ENCODE measurements around the gene SMNDC1.
A peak's percentile ranks its signal among the peaks of the same experiment; 100 is the strongest.

SMNDC1 gene

DNA sequence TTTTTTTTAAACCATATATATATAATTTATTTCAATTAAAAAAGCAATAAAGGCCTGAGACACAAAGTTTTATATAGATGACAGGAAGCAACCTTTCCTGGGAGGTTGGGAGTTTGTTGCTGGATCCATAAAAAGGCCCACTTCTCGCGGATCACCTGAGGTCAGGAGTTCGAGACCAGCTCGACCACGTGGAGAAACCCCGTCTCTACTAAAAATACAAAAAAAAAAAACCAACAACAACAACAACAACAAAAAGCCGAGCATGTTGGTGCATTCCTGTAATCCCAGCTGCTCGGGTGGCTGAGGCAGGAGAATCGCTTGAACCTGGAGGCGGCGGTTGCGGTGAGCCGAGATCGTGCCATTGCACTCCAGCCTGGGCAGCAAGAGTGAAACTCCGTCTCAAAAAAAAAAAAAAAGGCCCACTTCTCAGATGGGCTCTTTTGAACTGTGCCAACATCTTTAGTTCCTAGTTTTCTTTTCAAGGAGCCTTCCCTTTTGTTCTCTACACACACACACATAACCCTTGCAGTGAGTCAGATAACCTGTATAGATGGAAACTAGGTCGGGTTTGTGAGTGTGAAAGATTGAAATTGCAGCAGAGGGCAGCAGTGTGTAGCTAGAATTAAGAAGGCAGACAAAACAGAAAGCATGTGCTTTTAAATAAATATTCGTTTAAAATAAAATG, 1.2 kb upstream of the SMNDC1 start:
- Histone ChIP-seq H3K27ac (ENCODE audit: low read length) (no peak overlapping the region), H3K9me3 (ENCODE audit: insufficient read depth, low read depth, low read length) (no peaks in the 10 kb centered on the region), H3K4me3 (ENCODE audit: low read length) (peak overlapping the region; percentile 100; the same call in 1 of the 2 replicates), H3K9ac (ENCODE audit: low read depth, low read length) (no peak overlapping the region), H3K36me3 (ENCODE audit: insufficient read depth, low read depth, low read length) (peaks cover 28% of the 10 kb centered on the region), H3K27me3 (ENCODE audit: insufficient read depth, low read length) (no peaks in the 10 kb centered on the region), H3K4me1 (ENCODE audit: insufficient read depth, low read length) (peaks cover 8% of the 10 kb centered on the region)

DNA sequence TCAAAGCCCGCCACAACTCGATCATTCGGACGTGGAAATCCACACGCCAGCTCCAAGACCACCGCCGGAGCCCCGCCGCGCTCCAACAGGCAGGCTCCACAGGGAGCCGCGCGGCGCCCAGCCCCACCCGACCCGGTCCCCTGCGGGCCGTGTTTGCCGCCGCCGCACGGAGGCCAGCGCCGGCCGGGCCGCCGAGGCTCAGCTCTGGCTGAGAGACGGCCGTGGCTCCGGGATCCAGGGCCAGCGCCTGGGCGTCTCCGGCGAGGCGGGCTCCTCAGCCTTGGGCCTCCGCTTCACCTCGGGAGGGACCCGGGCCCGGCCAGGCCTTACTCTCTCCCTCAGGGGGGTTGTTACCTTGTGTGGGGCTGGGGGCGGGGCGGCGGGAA, 333 bp downstream of the SMNDC1 start:
- Histone ChIP-seq H3K9ac (ENCODE audit: low read depth, low read length) (peak overlapping the region; percentile 99), H3K27ac (ENCODE audit: low read length) (peak overlapping the region; percentile 68), H3K9me3 (ENCODE audit: insufficient read depth, low read depth, low read length) (no peaks in the 10 kb centered on the region), H3K4me3 (ENCODE audit: low read length) (peak overlapping the region; percentile 100), H3K27me3 (ENCODE audit: insufficient read depth, low read length) (no peaks in the 10 kb centered on the region), H3K36me3 (ENCODE audit: insufficient read depth, low read depth, low read length) (peaks cover 43% of the 10 kb centered on the region), H3K4me1 (ENCODE audit: insufficient read depth, low read length) (peaks cover 8% of the 10 kb centered on the region)

DNA sequence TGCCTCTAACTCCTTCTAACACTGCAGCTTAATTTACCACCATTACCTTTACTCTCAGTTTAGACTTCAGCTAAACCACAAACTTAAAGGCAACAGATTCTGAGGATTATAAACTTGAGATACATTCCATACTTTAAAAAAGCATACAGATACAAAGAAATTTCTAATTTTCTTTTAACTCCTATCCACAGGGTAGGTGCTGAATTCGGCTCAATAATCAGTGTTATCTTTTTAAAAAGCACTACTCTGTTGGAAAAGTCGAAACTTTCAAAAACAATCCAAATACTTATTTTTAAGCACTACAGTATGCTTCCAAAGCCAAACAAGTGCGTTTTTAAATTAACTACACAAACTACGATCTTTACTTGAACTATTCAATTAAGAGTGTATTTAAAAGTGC, 1.0 kb downstream of the SMNDC1 start:
- peak overlapping the region; percentile 99 for H3K9ac ChIP-seq (ENCODE audit: low read depth, low read length)
- H3K9me3 ChIP-seq (ENCODE audit: insufficient read depth, low read depth, low read length) = no peaks in the 10 kb centered on the region
- H3K4me1 ChIP-seq (ENCODE audit: insufficient read depth, low read length) = peaks cover 8% of the 10 kb centered on the region
- H3K27me3 ChIP-seq (ENCODE audit: insufficient read depth, low read length) = no peaks in the 10 kb centered on the region
- peak overlapping the region; percentile 68 for H3K27ac ChIP-seq (ENCODE audit: low read length)
- H3K4me3 ChIP-seq (ENCODE audit: low read length) = peak overlapping the region; percentile 100
- H3K36me3 ChIP-seq (ENCODE audit: insufficient read depth, low read depth, low read length) = peaks cover 51% of the 10 kb centered on the region

DNA sequence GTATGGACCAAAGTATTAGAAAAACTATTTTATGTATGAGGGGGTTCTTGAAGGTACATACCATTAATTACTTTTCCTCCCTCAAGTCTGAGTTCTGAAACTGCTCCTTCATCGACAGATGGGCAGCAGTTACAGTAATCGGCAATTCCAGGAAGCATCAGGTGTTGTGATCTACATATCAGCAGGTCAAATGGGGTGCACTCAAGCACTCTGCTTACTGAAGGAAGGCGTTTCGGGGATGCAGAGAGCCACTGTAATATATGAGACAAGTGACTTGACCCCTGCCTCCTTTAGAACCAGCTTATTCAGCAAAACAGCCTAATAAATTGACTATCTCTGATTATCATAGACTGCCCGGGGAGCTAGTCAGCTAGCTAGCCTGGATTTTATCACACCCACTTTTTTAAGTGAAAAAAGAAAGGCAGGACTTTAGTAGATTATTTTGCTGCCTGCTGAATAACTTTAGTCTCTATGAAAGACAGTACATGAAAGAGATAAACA, 4.2 kb downstream of the SMNDC1 start:
- Histone ChIP-seq H3K9ac (ENCODE audit: low read depth, low read length) (no peak overlapping the region), H3K4me3 (ENCODE audit: low read length) (no peak overlapping the region), H3K27me3 (ENCODE audit: insufficient read depth, low read length) (no peaks in the 10 kb centered on the region), H3K9me3 (ENCODE audit: insufficient read depth, low read depth, low read length) (no peaks in the 10 kb centered on the region), H3K36me3 (ENCODE audit: insufficient read depth, low read depth, low read length) (peaks cover 82% of the 10 kb centered on the region), H3K4me1 (ENCODE audit: insufficient read depth, low read length) (peaks cover 8% of the 10 kb centered on the region), H3K27ac (ENCODE audit: low read length) (no peak overlapping the region)

DNA sequence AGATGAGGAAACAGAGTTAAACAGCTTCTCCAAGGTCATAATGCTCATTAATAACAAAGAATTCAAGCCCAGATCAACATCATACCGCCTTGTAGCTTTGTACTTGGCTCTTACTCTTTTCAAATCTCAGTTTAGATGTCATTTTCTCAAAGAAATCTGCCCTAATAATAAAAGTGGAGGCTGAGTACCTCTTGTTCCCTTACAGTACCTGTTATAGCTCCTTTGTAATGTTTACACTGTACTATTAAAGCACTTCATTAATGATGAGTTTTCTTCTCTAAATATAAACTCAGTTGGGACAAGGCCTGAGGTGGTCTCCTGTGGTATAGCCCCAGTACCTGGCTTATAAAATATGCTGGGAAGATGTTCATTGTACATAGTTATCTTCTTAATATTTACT, 7.8 kb downstream of the SMNDC1 start:
- Histone ChIP-seq H3K27ac (ENCODE audit: low read length) (no peak overlapping the region), H3K4me3 (ENCODE audit: low read length) (no peak overlapping the region), H3K9me3 (ENCODE audit: insufficient read depth, low read depth, low read length) (no peaks in the 10 kb centered on the region), H3K36me3 (ENCODE audit: insufficient read depth, low read depth, low read length) (peaks cover 100% of the 10 kb centered on the region), H3K9ac (ENCODE audit: low read depth, low read length) (no peak overlapping the region), H3K4me1 (ENCODE audit: insufficient read depth, low read length) (peaks cover 4% of the 10 kb centered on the region; the same call in 1 of the 2 replicates), H3K27me3 (ENCODE audit: insufficient read depth, low read length) (no peaks in the 10 kb centered on the region)

DNA sequence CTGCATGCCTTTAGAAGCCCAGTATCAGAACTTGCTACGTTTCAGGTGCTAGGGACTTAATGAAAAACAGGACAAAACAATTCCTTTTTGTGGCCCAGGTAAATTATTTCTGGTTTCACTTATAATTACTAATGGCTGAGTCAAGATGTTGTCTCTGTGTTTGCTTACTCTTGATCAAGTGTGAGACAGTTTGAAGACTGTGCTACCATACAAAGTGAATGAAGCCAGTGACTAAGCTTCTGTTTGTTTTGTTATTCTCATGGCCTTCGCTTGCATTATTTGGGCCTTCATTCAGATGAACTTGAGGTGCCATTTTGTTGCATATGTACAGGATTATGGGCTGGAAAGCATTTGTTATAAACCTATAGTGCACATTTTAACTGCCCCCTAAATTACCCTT, 17.9 kb downstream of the SMNDC1 start:
- Histone ChIP-seq H3K4me1 (ENCODE audit: insufficient read depth, low read length) (peaks cover 20% of the 10 kb centered on the region), H3K27ac (ENCODE audit: low read length) (no peak overlapping the region), H3K9me3 (ENCODE audit: insufficient read depth, low read depth, low read length) (no peaks in the 10 kb centered on the region), H3K4me3 (ENCODE audit: low read length) (no peak overlapping the region), H3K27me3 (ENCODE audit: insufficient read depth, low read length) (no peaks in the 10 kb centered on the region), H3K36me3 (ENCODE audit: insufficient read depth, low read depth, low read length) (peaks cover 37% of the 10 kb centered on the region), H3K9ac (ENCODE audit: low read depth, low read length) (no peak overlapping the region)

DNA sequence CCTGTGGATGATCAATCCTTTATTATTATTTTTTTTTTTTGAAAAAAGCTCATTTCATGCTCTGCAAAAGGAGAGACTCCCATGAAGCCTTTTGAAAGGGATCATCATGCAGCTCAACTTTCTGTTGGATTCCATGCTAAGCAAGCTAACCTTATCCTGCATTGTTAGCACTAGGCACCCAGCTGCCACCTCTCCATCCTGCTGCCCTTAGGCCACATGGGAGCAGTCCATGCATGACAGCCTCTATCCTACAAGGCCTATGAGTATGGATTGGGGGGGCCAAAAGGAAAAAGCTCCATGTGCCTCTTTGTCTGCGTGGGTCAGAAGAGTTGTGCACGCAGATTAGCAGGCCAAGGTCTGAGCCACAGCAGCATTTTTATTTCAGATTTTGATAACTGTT, 19.2 kb downstream of the SMNDC1 start:
- Histone ChIP-seq H3K4me1 (ENCODE audit: insufficient read depth, low read length) (peaks cover 20% of the 10 kb centered on the region), H3K27me3 (ENCODE audit: insufficient read depth, low read length) (no peaks in the 10 kb centered on the region), H3K4me3 (ENCODE audit: low read length) (no peak overlapping the region), H3K9ac (ENCODE audit: low read depth, low read length) (no peak overlapping the region), H3K27ac (ENCODE audit: low read length) (no peak overlapping the region), H3K36me3 (ENCODE audit: insufficient read depth, low read depth, low read length) (peaks cover 25% of the 10 kb centered on the region), H3K9me3 (ENCODE audit: insufficient read depth, low read depth, low read length) (no peaks in the 10 kb centered on the region)

DNA sequence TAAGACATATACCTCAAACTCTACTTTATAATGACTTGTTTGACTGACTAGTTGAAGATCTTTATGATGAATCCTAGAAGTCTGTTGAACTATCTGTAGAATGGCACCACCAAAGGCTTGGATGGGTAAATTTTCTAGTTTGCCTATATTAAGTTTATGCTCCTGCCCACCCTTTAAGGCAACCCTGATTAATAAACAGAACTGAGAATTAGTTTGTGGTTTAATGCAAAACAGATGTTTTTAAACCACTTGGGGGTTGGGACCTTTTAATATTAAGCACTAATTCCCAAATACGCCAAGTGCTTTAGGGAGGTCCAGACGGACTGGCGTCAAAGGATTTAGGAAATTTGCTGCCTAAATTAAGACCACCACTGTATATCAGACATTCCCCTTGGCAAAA, 20.5 kb downstream of the SMNDC1 start:
- Histone ChIP-seq H3K9ac (ENCODE audit: low read depth, low read length) (no peak overlapping the region), H3K27me3 (ENCODE audit: insufficient read depth, low read length) (no peaks in the 10 kb centered on the region), H3K27ac (ENCODE audit: low read length) (no peak overlapping the region), H3K4me1 (ENCODE audit: insufficient read depth, low read length) (peaks cover 20% of the 10 kb centered on the region), H3K9me3 (ENCODE audit: insufficient read depth, low read depth, low read length) (no peaks in the 10 kb centered on the region), H3K4me3 (ENCODE audit: low read length) (no peak overlapping the region), H3K36me3 (ENCODE audit: insufficient read depth, low read depth, low read length) (peaks cover 15% of the 10 kb centered on the region)

DNA sequence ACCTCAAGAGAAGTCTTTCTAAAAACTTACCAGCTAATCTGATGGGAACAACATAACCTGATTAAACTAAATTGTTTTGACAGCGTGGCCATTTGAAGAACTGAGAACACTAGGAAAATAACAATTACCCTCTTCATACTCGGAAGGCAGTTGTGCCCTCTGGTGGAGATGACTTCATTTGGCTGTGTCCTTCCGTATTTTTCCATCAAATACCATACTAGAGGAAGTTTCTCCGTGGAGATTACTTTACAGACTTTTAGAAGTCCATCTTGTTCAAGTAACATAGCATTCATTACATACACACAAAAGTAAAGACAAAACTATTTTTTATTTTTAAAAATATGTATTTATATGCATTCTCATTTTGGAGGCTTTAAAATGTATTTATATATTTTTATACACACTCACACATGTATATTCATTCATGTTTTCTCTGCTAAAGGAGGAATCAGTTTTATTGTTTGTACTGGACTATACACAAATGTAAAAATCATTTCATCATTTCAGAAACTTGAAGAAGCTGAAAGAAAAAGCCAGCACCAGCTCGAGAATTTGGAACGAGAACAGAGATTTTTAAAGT, 25.2 kb downstream of the SMNDC1 start:
- H3K27me3 ChIP-seq (ENCODE audit: insufficient read depth, low read length) = no peaks in the 10 kb centered on the region
- no peak overlapping the region for H3K27ac ChIP-seq (ENCODE audit: low read length)
- H3K9me3 ChIP-seq (ENCODE audit: insufficient read depth, low read depth, low read length) = no peaks in the 10 kb centered on the region
- no peak overlapping the region for H3K9ac ChIP-seq (ENCODE audit: low read depth, low read length)
- peaks cover 3% of the 10 kb centered on the region for H3K36me3 ChIP-seq (ENCODE audit: insufficient read depth, low read depth, low read length)
- H3K4me1 ChIP-seq (ENCODE audit: insufficient read depth, low read length) = peaks cover under 1% of the 10 kb centered on the region; the same call in 1 of the 2 replicates
- no peak overlapping the region for H3K4me3 ChIP-seq (ENCODE audit: low read length)

DNA sequence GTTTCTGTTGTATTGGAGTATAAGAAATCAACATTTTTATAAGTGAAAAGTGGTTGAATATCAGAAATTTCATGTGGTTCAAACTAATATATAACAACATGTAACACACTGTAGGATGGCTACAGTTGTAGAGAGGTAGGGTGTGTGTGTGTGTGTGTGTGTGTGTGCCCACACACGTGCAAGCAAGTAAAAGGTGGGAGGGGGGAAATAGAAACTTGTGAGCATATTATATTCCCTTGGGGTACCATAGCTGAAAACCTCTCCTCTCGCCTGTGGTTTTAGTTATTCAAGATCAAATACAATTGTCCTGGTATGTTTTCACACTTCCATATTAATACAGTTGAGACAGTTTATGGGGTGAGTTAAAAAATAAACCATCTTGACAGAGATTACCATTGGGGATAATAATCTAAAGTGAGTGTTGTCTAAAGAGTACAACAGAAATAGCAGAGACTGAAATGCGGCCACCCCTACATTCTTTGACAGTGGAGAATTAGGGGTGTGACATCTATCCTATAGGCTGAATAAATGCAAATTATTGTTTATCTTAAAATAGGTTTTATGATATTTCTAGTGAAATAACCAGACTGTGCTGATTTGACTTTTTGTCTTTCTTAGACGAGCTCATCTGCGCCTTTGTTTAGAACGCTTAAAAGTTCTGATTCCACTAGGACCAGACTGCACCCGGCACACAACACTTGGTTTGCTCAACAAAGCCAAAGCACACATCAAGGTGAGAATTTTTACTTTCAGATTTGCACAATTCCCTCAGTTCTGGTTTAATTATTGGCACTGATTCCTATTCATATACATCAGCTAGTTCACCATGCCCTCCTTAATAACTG, 25.9 kb downstream of the SMNDC1 start:
- peaks cover 8% of the 10 kb centered on the region; the same call in 1 of the 2 replicates for H3K4me1 ChIP-seq (ENCODE audit: insufficient read depth, low read length)
- no peak overlapping the region for H3K9ac ChIP-seq (ENCODE audit: low read depth, low read length)
- no peak overlapping the region for H3K27ac ChIP-seq (ENCODE audit: low read length)
- no peaks in the 10 kb centered on the region for H3K27me3 ChIP-seq (ENCODE audit: insufficient read depth, low read length)
- H3K4me3 ChIP-seq (ENCODE audit: low read length) = no peak overlapping the region
- no peaks in the 10 kb centered on the region for H3K9me3 ChIP-seq (ENCODE audit: insufficient read depth, low read depth, low read length)
- H3K36me3 ChIP-seq (ENCODE audit: insufficient read depth, low read depth, low read length) = peaks cover 3% of the 10 kb centered on the region; the same call in 1 of the 2 replicates

DNA sequence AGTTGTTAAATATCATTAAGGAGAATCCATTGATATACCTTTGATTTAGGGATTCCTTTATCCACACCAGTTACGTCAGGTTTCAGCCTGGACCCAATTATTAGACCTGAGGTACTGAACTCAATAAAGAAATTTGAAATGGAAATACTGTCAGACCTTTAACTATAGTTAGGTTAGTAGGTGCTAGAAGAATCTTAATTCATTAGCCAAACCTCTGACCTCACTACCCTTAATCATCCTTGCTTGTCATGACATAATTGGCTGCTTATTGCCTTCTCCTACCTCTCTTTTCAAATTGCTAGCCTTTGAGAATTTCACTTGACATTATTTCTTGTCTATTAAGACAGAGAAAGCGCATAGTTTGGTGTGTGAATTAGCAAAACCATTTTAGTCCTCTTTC, 27.1 kb downstream of the SMNDC1 start:
- Histone ChIP-seq H3K9me3 (ENCODE audit: insufficient read depth, low read depth, low read length) (no peaks in the 10 kb centered on the region), H3K27ac (ENCODE audit: low read length) (no peak overlapping the region), H3K27me3 (ENCODE audit: insufficient read depth, low read length) (no peaks in the 10 kb centered on the region), H3K9ac (ENCODE audit: low read depth, low read length) (no peak overlapping the region), H3K4me1 (ENCODE audit: insufficient read depth, low read length) (peaks cover 8% of the 10 kb centered on the region; the same call in 1 of the 2 replicates), H3K4me3 (ENCODE audit: low read length) (no peak overlapping the region), H3K36me3 (ENCODE audit: insufficient read depth, low read depth, low read length) (peaks cover 3% of the 10 kb centered on the region; the same call in 1 of the 2 replicates)
